ES-I3 (cell line): Measurements from ENCODE around the gene MTERF4.

Experiments
- H3K36me3 ChIP-seq: 2 replicates; pipeline ENCODE4 v1.6.1; 2013; ENCODE audit warnings: mild to moderate bottlenecking, low read length, control low read depth, moderate library complexity; ENCODE audit not compliant: insufficient read depth
- H3K4me1 ChIP-seq: 2 replicates; pipeline ENCODE4 v1.6.1; 2013; ENCODE audit warnings: mild to moderate bottlenecking, control low read depth, low read length; ENCODE audit not compliant: insufficient read depth
- H3K9ac ChIP-seq: 2 replicates; pipeline ENCODE4 v1.6.1; 2013; ENCODE audit warnings: low read depth, mild to moderate bottlenecking, low read length, moderate library complexity
- H3K9me3 ChIP-seq: 2 replicates; pipeline ENCODE4 v1.6.1; 2013; ENCODE audit warnings: mild to moderate bottlenecking, low read length, moderate library complexity; ENCODE audit not compliant: control insufficient read depth, insufficient read depth

The MTERF4 gene

GRCh38 chr2:241080405-241081189 lies 21.5 kb downstream of the MTERF4 start:
- H3K9me3 ChIP-seq, result no peaks in the 10 kb centered on the region; the same call in 1 of the 2 replicates
- no peak overlapping the region for H3K9ac ChIP-seq
- no peaks in the 10 kb centered on the region for H3K4me1 ChIP-seq
- no peaks in the 10 kb centered on the region for H3K36me3 ChIP-seq

GRCh38 chr2:241074901-241075540 lies 27.1 kb downstream of the MTERF4 start:
- Histone ChIP-seq H3K9me3 (no peaks in the 10 kb centered on the region), H3K4me1 (no peaks in the 10 kb centered on the region), H3K36me3 (no peaks in the 10 kb centered on the region), H3K9ac (no peak overlapping the region)

- Histone ChIP-seq H3K4me1 (no peaks in the 10 kb centered on the region), H3K9me3 (no peaks in the 10 kb centered on the region), H3K9ac (no peak overlapping the region), H3K36me3 (no peaks in the 10 kb centered on the region)
Observed at GRCh38 chr2:241074065-241074818, 27.8 kb downstream of the MTERF4 start.

- Histone ChIP-seq H3K36me3 (no peaks in the 10 kb centered on the region), H3K4me1 (no peaks in the 10 kb centered on the region), H3K9ac (no peak overlapping the region), H3K9me3 (no peaks in the 10 kb centered on the region)
Observed at GRCh38 chr2:241073166-241074064, 28.7 kb downstream of the MTERF4 start.

GRCh38 chr2:241072553-241073165 lies 29.4 kb downstream of the MTERF4 start:
- H3K36me3 ChIP-seq, result no peaks in the 10 kb centered on the region
- no peak overlapping the region for H3K9ac ChIP-seq
- H3K9me3 ChIP-seq, result no peaks in the 10 kb centered on the region
- no peaks in the 10 kb centered on the region for H3K4me1 ChIP-seq

- Histone ChIP-seq H3K9me3 (no peaks in the 10 kb centered on the region), H3K9ac (no peak overlapping the region), H3K36me3 (no peaks in the 10 kb centered on the region), H3K4me1 (no peaks in the 10 kb centered on the region)
Observed at GRCh38 chr2:241072151-241072550, 29.9 kb downstream of the MTERF4 start.

- H3K36me3 ChIP-seq, result no peaks in the 10 kb centered on the region
- no peak overlapping the region for H3K9ac ChIP-seq
- no peaks in the 10 kb centered on the region for H3K9me3 ChIP-seq
- H3K4me1 ChIP-seq, result no peaks in the 10 kb centered on the region
Observed at GRCh38 chr2:241071677-241072111, 30.4 kb downstream of the MTERF4 start.

- Histone ChIP-seq H3K36me3 (no peaks in the 10 kb centered on the region), H3K4me1 (no peaks in the 10 kb centered on the region), H3K9me3 (no peaks in the 10 kb centered on the region), H3K9ac (no peak overlapping the region)
Observed at GRCh38 chr2:241070811-241071676, 31.0 kb downstream of the MTERF4 start.

GRCh38 chr2:241070361-241070760 lies 31.7 kb downstream of the MTERF4 start:
- no peaks in the 10 kb centered on the region for H3K4me1 ChIP-seq
- H3K9ac ChIP-seq, result no peak overlapping the region
- no peaks in the 10 kb centered on the region for H3K36me3 ChIP-seq
- no peaks in the 10 kb centered on the region for H3K9me3 ChIP-seq

- no peaks in the 10 kb centered on the region for H3K4me1 ChIP-seq
- no peaks in the 10 kb centered on the region for H3K9me3 ChIP-seq
- H3K36me3 ChIP-seq, result no peaks in the 10 kb centered on the region
- H3K9ac ChIP-seq, result no peak overlapping the region
Observed at GRCh38 chr2:241069821-241070281, 32.2 kb downstream of the MTERF4 start.

- Histone ChIP-seq H3K9me3 (no peaks in the 10 kb centered on the region), H3K9ac (no peak overlapping the region), H3K4me1 (no peaks in the 10 kb centered on the region; the same call in 1 of the 2 replicates), H3K36me3 (no peaks in the 10 kb centered on the region)
Observed at GRCh38 chr2:241068942-241069810, 32.9 kb downstream of the MTERF4 start.
